Stimulated activated CD4-positive, alpha-beta T cell treated with anti-CD3 and anti-CD28 coated beads, Interleukin-4, amount 100 ng/mL, for 24 hours (primary cell): ENCODE data around the gene CSN2.
"Not testable (repeated sequence)": the region's sequence is repeated elsewhere in the genome, so short reads cannot be mapped to it uniquely, and the experiment has no call there.

Experiments used
- DNase-seq: peaks from one replicate; pipeline ENCODE4 v3.0.0-alpha.2; 2020

CSN2 gene, protein sequence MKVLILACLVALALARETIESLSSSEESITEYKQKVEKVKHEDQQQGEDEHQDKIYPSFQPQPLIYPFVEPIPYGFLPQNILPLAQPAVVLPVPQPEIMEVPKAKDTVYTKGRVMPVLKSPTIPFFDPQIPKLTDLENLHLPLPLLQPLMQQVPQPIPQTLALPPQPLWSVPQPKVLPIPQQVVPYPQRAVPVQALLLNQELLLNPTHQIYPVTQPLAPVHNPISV

GRCh38 chr4:69965628-69966027 lies at the start of gene CSN2:
Gene CSN2, minus strand, starts transcription at chr4:69965728. Its CDS starts 4,733 bp downstream, at chr4:69960995.
- DNase-seq = no peak

GRCh38 chr4:70008771-70009170 lies 43.2 kb upstream of the CSN2 start:
- DNase-seq = no peak

- no peak for DNase-seq
These were observed 37.0 kb upstream of the CSN2 start for GRCh38 chr4:70002507-70002906.

DNA sequence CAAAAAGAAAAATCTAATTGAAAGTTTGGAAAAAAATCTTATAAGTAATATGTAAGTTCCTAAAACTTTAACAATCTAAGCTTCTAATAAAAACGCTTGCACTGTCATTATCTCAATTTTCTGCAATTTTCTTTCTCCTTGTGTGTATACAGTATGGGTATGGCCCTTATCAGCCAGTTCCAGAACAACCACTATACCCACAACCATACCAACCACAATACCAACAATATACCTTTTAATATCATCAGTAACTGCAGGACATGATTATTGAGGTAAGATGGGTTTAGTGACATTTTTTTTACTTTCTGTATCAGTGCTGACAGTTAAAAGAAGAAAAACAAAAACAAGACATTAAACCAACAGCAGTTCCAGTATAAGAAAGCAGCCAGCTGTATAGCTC lies 35.2 kb upstream of the CSN2 start:
- no peak for DNase-seq

- no peak for DNase-seq
These were observed 33.9 kb upstream of the CSN2 start for GRCh38 chr4:69999420-69999819.

DNA sequence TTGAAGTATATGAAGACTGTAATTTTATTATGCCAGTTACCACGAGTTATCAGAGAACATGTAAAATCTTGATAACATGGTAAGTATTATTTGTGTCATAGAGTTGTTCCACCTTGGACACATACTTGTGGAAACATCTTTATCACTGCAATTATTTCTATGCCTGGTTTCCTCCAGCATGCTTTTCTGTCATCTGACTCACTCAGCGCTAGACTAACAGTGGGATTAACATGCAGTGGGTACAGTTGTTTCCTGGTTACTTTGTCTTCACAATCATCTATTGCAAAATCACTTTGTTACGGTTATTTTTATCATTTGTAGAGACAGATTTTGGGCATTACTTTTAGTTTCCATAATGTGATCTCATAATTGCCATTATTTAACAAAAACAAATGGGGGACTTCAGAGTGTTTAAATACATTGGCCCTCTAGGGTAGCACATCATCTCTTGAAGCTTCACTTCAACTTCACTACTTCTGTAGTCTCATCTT lies 30.0 kb upstream of the CSN2 start, which contains the start of gene STATH:
Gene STATH, plus strand, starts transcription at position 441 of the 491 bp plus-strand sequence. CDS start 2,472 bp downstream, outside the sequence.
- DNase-seq = no peak

DNA sequence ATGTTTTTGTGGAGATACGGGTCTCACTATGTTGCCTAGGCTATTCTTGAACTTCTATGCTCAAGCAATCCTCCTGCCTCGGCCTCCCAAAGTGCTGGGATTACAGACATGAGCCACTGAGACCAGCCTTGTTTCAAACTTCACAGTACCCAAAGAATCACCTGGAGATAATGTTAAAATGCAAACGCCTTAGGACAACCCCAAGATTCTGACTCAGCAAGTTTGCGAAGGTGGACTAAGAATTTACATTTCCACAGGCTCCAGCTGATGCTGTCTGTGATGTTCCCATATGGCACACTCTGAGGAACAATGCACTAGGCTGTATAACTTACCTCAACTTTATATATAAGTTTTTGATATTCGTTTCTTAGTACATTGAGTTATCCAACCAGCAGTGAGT lies 29.3 kb upstream of the CSN2 start:
- DNase-seq = no peak

GRCh38 chr4:69991016-69991415 lies 25.5 kb upstream of the CSN2 start:
- DNase-seq = no peak

DNA sequence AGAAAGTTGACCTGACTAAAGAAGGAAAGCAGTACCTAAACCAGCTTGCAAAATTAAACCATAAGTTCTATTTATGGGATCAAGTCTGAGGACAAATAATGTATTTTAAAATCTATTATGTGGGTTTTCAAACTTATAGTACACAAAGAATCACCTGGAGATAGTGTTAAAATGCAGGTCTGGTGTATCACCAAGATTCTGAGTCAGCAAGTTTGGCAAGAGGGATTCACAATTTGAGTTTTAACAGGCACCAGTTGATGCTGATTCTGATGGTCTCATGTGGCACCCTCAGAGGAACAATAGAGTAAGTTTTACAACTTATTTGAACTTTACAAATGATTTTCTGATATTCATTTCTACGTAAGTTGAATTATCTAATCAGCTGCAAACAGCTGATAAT lies 21.1 kb upstream of the CSN2 start:
- no peak for DNase-seq

GRCh38 chr4:69984030-69984443 lies 18.5 kb upstream of the CSN2 start:
- no peak for DNase-seq

DNA sequence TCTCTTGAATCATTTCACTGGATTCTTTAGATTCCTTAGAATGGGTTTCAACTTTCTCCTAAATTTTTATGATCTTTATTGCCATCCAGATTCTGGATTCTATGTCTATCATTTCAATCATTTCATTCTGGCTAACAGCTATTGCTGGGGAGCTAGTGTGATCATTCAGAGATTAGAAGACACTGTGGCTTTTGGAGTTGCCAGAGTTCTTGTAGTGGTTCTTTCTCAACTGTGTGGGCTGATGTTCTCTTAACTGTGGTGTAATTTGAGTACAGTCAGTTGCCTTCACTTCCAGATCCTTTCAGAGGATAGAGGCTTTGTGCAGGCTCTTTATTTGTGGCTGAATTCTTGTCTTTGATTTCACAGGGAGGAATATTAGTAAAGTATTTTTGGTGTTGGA lies 12.1 kb upstream of the CSN2 start:
- DNase-seq = no peak

DNA sequence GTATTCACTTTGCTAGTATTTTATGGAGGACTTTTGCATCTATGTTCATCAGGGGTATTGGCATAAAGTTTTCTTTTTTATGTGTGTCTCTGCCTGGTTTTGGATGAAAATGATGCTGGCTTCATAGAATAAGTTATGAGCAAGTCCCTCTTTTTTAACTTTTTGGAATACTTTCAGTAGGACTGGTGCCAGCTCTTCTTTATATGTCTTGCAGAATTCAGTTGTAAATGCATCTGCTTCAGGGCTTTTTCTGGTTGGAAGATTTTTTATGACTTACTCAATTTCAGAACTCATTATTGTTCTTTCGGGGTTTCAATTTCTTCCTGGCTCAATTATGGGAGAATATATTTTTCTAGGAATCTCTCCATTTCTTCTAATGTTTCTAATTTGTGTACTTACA lies 9.1 kb upstream of the CSN2 start:
- no peak for DNase-seq

GRCh38 chr4:69970071-69970470 lies 4.5 kb upstream of the CSN2 start:
- DNase-seq = no peak

DNA sequence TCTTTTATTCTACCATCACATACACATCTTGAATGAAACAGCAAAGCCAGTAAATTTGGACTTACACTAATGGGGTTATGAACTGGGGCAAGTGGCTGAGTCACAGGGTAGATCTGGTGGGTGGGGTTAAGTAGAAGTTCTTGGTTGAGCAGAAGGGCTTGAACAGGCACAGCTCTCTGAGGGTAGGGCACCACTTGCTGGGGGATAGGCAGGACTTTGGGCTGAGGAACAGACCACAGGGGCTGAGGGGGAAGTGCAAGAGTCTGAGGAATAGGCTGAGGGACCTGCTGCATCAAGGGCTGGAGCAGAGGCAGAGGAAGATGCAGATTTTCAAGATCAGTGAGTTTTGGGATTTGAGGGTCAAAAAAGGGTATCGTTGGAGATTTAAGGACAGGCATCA lies 8.3 kb downstream of the CSN2 start:
- no peak for DNase-seq

DNA sequence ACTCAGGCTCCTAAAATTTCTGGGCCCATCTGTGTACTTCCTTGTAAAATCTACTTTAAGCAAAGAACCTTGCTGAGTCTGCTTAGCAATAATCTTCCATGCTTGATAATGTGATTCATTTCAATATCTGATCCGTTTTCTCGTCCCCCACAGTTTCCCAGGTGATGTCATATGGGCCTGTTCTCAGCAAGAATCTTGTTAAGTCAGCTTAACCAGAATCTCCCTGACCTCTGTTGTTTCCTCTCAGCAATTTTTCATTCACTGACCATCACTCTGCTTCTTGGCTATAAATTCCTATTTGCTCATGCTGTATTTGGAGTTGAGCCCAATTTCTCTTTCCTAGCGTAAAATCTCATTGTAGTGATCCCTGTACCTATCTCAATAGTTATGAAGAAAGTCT lies 13.9 kb downstream of the CSN2 start:
- DNase-seq = no peak

DNA sequence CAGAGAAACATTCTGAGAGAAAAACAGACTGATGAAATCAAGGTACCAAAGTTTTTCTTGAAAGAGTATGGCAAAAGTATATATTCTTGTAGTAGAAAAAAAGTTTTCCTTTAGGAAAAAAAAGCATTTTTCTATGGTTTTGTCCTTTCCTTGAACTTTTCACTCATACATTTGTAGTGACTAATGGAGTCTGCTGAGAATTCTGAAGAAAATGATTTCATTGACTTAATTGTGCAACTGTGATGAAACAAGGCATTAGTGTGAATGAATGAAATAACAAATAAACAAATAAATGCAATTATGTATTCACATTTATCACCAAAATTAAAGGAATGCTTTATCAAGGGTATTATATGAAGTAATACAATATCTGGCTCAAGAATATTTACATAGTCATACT lies 29.0 kb downstream of the CSN2 start:
- no peak for DNase-seq

- DNase-seq = no peak
These were observed 31.4 kb downstream of the CSN2 start for GRCh38 chr4:69934150-69934549.

DNA sequence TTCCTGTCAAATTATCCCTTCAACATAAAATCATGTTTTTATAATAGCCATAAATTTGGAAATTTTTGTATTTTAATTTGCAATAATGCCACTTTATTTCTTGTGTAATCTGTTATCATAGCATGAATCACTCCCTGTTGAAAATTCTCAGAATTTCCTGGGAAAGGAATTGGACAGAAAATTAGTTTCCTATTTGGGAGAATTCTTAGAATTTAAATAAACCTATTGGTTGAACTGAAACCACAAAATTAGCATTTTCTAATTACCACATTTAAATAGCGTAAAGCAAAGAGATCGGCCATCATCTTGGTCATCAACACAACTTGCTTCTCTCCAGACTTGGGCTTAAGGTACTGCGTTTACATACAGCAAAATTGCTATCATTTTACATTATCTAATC lies 34.8 kb downstream of the CSN2 start, which contains the start of gene CSN1S1:
Gene CSN1S1, plus strand, starts transcription at position 301 of the 400 bp plus-strand sequence. CDS start 1,488 bp downstream, outside the sequence.
- DNase-seq = no peak

- DNase-seq = not testable (repeated sequence)
These were observed 41.6 kb downstream of the CSN2 start for GRCh38 chr4:69923782-69924410.

DNA sequence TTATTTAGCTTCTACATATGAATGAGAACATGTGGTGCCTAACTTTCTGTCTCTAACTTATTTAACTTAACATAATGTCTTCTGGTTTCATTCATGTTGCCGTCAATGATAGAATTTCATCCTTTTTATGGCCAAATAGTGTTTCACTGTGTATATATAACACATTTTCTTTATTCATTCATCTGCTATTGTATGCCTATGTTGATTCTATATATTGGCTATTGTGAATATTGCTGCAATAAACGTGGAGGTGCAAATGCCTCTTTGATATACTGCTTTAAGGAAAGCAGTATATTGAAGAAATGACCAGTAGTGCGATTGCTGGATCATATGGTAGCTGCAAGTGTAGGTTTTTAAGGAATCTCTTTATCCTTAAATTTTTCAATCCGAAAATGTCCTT lies 44.7 kb downstream of the CSN2 start:
- DNase-seq = no peak

DNA sequence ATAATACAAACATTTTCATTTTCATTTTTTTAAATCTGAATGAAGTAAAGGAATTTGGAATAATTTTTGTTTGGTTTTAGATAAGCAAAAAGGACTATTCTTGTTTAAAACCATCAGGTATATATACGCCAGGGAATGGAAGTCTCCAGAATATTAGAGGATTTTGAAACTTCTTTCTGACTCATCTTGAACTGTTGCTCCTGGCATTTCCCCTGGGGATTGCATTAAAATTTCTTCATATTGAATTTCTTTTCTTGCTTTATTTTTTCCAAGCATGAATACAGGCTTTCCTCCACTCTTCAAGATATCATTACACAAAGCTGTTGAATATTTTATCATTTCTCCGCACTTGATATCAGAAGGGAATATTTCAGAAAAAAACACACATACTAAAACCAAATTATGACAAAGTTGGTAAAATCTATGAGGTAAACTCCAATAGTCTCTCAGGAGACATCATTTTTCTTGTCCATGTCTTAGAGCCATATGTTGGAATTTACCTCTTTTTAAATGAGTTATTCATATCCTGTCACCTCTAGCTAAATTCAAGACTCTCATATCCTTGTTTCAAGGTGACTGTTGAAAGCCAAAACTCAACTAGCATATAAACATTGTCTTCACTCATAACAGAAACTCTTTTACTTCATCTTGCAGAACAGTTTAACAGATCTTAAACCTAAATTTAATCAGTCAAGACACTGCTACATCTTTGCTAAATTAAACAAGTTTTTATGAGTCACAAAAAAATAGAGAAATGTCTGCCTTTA lies 55.3 kb downstream of the CSN2 start:
- no peak for DNase-seq

DNA sequence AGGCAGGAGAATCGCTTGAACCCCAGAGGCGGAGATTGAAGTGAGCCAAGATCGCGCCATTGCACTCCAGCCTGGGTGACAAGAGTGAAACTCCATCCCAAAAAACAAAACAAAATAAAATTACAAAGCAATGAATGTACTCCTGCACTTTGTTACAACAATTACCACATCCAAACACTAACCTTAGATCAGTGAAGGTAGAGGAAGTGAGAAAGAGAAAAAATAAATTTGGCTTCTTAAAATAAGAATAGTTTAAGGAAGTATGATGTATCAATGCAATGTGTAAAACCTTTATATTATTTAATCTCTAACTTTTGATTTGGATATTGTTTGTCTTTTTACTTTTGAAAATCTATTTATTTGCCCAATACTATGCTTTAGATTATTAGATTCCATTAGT lies 56.3 kb downstream of the CSN2 start:
- DNase-seq = no peak

- no peak for DNase-seq
These were observed 58.4 kb downstream of the CSN2 start for GRCh38 chr4:69907151-69907550.
